ENCODE measurements around the gene SPATA19. TPM values are rescaled to one million over a fixed set of nuclear protein-coding genes. Genes with fewer than 3 reads are reported as not detected.

Gene SPATA19
- total and polyA plus RNA-seq, 11 donors, result not detected

DNA sequence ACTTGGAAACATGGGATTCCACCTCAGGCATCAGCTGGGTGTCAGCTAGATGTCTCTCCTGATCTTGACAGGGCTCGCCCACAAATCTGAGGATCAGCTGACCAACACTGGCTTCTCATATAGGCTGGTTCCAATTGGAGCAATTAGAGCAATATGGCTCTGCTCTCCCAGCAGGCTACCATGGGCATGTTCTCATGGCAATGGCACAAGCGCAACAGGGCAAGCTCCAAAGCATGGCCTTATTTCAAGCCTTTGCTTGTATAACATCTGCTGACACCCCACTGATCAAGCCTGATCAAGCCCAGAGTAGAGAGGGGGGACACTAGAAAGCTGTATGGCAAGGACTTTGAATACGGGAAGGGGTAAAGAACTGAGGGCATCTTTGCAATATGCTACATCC, 40.7 kb upstream of the SPATA19 start:
- 81 to 90% (median 88%) methylated on average over 3 of the region's 3 CpGs for WGBS, 4 donors

DNA sequence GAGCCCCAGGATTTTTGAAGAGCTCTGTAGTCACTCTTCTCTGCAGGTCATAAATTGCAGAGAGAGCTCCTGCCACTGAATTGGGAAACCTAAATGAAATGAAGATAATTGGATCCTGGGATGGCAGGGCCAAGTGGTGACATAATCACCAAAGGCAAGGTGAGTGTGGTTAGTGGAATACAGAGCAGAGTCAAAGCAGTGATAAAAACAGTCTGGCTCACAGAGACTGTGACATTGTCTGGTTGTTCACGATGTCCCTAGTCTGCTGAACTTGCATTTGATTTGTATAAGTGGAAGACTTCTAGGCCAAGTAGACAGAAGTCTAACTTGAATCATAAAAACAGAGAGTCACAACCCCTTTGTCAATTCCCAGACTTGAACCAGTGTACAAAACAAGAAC, 26.8 kb upstream of the SPATA19 start:
- Histone ChIP-seq H3K4me1 (peaks cover 0 to 6% (median 0%) of the 10 kb centered on the region in 12 donors), H3K4me3 (no peak overlapping the region), H3K27ac (no peak overlapping the region), H3K27me3 (no peaks in the 10 kb centered on the region), H3K36me3 (no peaks in the 10 kb centered on the region), H3K9me3 (peaks cover 0 to 8% (median 0%) of the 10 kb centered on the region in 12 donors)
- ATAC-seq (peak; percentile 51 to 75 (median 54)), DNase-seq (no peak)
- intact Hi-C loops (cut with DNase I), result no loop called here
- WGBS, 4 donors, result 0 to 50% (median 17%) methylated on average over 1 of the region's 1 CpG
- TF ChIP-seq, protein P1, sequence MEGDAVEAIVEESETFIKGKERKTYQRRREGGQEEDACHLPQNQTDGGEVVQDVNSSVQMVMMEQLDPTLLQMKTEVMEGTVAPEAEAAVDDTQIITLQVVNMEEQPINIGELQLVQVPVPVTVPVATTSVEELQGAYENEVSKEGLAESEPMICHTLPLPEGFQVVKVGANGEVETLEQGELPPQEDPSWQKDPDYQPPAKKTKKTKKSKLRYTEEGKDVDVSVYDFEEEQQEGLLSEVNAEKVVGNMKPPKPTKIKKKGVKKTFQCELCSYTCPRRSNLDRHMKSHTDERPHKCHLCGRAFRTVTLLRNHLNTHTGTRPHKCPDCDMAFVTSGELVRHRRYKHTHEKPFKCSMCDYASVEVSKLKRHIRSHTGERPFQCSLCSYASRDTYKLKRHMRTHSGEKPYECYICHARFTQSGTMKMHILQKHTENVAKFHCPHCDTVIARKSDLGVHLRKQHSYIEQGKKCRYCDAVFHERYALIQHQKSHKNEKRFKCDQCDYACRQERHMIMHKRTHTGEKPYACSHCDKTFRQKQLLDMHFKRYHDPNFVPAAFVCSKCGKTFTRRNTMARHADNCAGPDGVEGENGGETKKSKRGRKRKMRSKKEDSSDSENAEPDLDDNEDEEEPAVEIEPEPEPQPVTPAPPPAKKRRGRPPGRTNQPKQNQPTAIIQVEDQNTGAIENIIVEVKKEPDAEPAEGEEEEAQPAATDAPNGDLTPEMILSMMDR (IDR thresholded peaks at IDR 0.05), result no peak
- no peak for TF ChIP-seq POLR2A (IDR thresholded peaks at IDR 0.05)

More for the DNA sequence above, 40.7 kb upstream of the SPATA19 start:
- intact Hi-C loops (cut with DNase I), result no loop called here
- Histone ChIP-seq H3K27me3 (no peaks in the 10 kb centered on the region), H3K9me3 (peaks cover 0 to 10% (median 0%) of the 10 kb centered on the region in 12 donors), H3K4me3 (no peak overlapping the region), H3K27ac (no peak overlapping the region), H3K4me1 (no peaks in the 10 kb centered on the region), H3K36me3 (no peaks in the 10 kb centered on the region)
- TF ChIP-seq, protein P1 (IDR thresholded peaks at IDR 0.05), result no peak
- no peak for TF ChIP-seq POLR2A (IDR thresholded peaks at IDR 0.05)
- no peak for DNase-seq
- no peak for ATAC-seq

DNA sequence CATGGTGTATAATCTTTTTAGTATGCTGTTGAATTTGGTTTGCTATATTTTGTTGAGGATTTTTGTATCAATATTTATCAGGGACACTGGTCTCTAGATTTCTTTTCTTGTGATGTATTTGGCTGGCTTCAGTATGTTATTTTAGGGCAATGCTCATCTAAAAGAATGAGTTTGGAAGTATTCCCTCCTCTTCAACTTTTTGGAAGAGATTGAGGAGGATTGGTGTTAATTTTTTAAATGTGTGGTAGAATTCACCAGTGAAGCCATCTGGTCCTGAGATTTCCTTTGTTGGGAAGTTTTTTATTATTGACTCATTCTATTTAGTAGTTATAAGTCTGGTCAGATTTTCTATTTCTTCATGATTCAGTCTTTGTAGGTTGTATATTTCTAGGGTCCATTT, 22.1 kb upstream of the SPATA19 start:
- DNase-seq (no peak), ATAC-seq (no peak)
- no peak for TF ChIP-seq POLR2A (IDR thresholded peaks at IDR 0.05)
- TF ChIP-seq, protein P1 (IDR thresholded peaks at IDR 0.05), result no peak
- intact Hi-C loops (cut with DNase I), result no loop called here
- Histone ChIP-seq H3K36me3 (no peaks in the 10 kb centered on the region), H3K27ac (no peak overlapping the region), H3K4me3 (no peak overlapping the region), H3K9me3 (no peaks in the 10 kb centered on the region), H3K4me1 (peaks cover 0 to 3% (median 0%) of the 10 kb centered on the region in 12 donors), H3K27me3 (peaks cover 0 to 15% (median 0%) of the 10 kb centered on the region in 9 donors)

DNA sequence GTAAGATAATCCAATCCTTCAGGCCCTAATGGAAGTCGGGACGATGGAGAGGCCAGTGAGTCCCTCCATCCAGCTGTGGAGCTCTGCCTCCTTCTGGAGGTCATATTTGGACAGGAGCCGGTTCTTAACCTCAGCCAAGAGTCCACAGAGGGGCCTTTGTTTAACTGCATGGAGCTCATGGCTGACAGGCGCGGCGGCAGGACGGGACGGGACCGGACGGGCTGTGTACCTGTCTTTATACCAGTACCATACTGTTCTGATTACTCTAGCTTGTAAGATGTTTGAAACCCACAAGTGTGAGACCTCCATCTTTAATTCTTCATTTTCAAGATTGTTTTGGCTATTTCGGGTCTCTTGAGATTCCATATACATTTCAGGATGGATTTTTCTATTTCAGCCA, 20.2 kb upstream of the SPATA19 start:
- H3K4me3 ChIP-seq, result no peak overlapping the region
- TF ChIP-seq, protein P1 (IDR thresholded peaks at IDR 0.05), result no peak
- TF ChIP-seq POLR2A (IDR thresholded peaks at IDR 0.05), result no peak
- H3K36me3 ChIP-seq, result no peaks in the 10 kb centered on the region
- DNase-seq (no peak), ATAC-seq (no peak)
- no peaks in the 10 kb centered on the region for H3K4me1 ChIP-seq
- H3K27me3 ChIP-seq, result peaks cover 0 to 18% (median 0%) of the 10 kb centered on the region in 9 donors
- WGBS, 4 donors, result 89 to 97% (median 95%) methylated on average over 11 of the region's 11 CpGs
- H3K27ac ChIP-seq, result no peak overlapping the region
- intact Hi-C loops (cut with DNase I), result no loop called here
- H3K9me3 ChIP-seq, result no peaks in the 10 kb centered on the region

Measured in heart left ventricle (tissue), 16 donors.